Endothelial cell of umbilical vein (primary cell): Measurements from ENCODE around the gene INCENP. TPM values are rescaled to one million over a fixed set of nuclear protein-coding genes. Genes with fewer than 3 reads are reported as not detected.

Experiments
- BruUV-seq: library from RNA; stranded (reverse); fragments of 400-500 nt; replicated peaks from 2 replicates; lab custom pipeline; 2021; lab: Mats Ljungman, UMichigan
- CTCF ChIA-PET: fragments of 300-600, 350-600 bp; sonication (Branson Sonifier 250); formaldehyde crosslinking; loops from one replicate; lab custom pipeline; 2021; ENCODE audit warnings: antibody characterized with exemption, inconsistent platforms; lab: Charles Lee
- POLR2A ChIA-PET: fragments of 300-600, 350-600 bp; sonication (Branson Sonifier 250); formaldehyde crosslinking; loops from one replicate; lab custom pipeline; 2021; ENCODE audit warnings: antibody characterized with exemption, inconsistent platforms; lab: Charles Lee
- DNase-seq: peaks from one replicate; pipeline ENCODE4 v3.0.0-alpha.2; 2011; ENCODE audit warnings: low read depth, low spot score
- FAIRE-seq: peaks from 2 replicates; lab custom pipeline; 2011; peaks lifted over from hg19 to GRCh38; lab: Jason Lieb, UNC
- H2AFZ ChIP-seq: 2 replicates; pipeline ENCODE4 v1.6.0; 2012; ENCODE audit warnings: low read depth, low read length, control low read depth, inconsistent platforms
- H3K27ac ChIP-seq: 2 replicates; pipeline ENCODE4 v1.5.1; 2011; ENCODE audit warnings: low read depth, mild to moderate bottlenecking, control low read depth, low read length, moderate library complexity; ENCODE audit not compliant: insufficient read depth
- H3K27me3 ChIP-seq, 2 experiments: 2 replicates each; pipeline versions ENCODE4 v1.6.0 to v1.6.1; 2011; ENCODE audit warnings: low read length in 2 of 2, mixed read lengths in 1 of 2; ENCODE audit not compliant: control insufficient read depth in 2 of 2, insufficient read depth in 2 of 2
- H3K36me3 ChIP-seq, 2 experiments: 2 replicates in 1 of 2; 3 replicates in 1 of 2; pipeline ENCODE4 v1.5.1; 2011; ENCODE audit warnings: low read length in 2 of 2, mild to moderate bottlenecking in 1 of 2, moderate library complexity in 1 of 2; ENCODE audit not compliant: control insufficient read depth in 2 of 2, insufficient read depth in 2 of 2; ENCODE audit errors: extremely low read depth in 1 of 2
- H3K4me1 ChIP-seq: 3 replicates; pipeline ENCODE4 v1.5.1; 2011; ENCODE audit warnings: mild to moderate bottlenecking, low read length; ENCODE audit not compliant: control insufficient read depth, insufficient read depth; ENCODE audit errors: extremely low read depth
- H3K4me2 ChIP-seq: 2 replicates; pipeline ENCODE4 v1.6.1; 2011; ENCODE audit warnings: low read length, control low read depth, mixed read lengths; ENCODE audit not compliant: insufficient read depth
- H3K4me3 ChIP-seq, 3 experiments: fragments of 200-600 bp in 1 of 3; sonication (generic), shearing (Covaris generic) in 1 of 3; replicated peaks in 1 of 3; 2 replicates each; pipeline ENCODE4 v1.5.1; 2011 to 2016; ENCODE audit warnings: control low read depth in 3 of 3, low read length in 3 of 3, mild to moderate bottlenecking in 2 of 3, inconsistent platforms in 1 of 3, low read depth in 1 of 3, moderate library complexity in 1 of 3; ENCODE audit not compliant: insufficient read depth in 1 of 3
- H3K79me2 ChIP-seq: 2 replicates; pipeline ENCODE4 v1.6.0; 2012; ENCODE audit warnings: low read length, inconsistent platforms; ENCODE audit not compliant: control insufficient read depth, insufficient read depth
- H3K9ac ChIP-seq: replicated peaks from 2 replicates; pipeline ENCODE3; 2011; ENCODE audit warnings: low read length, control low read depth; ENCODE audit not compliant: insufficient read depth; ENCODE audit errors: extremely low read depth
- H3K9me1 ChIP-seq: replicated peaks from 3 replicates; pipeline ENCODE4 v1.6.0; 2011; ENCODE audit warnings: mild to moderate bottlenecking, low read length; ENCODE audit not compliant: control insufficient read depth, insufficient read depth; ENCODE audit errors: extremely low read depth
- H3K9me3 ChIP-seq: replicated peaks from 2 replicates; pipeline ENCODE4 v1.5.1; 2012; ENCODE audit warnings: low read length, inconsistent platforms; ENCODE audit not compliant: control insufficient read depth, insufficient read depth
- H4K20me1 ChIP-seq: replicated peaks from 2 replicates; pipeline ENCODE3; 2011; ENCODE audit warnings: mild to moderate bottlenecking, low read length; ENCODE audit not compliant: control insufficient read depth, insufficient read depth; ENCODE audit errors: extremely low read depth
- CTCF ChIP-seq, 2 donors: IDR thresholded peaks; 1 replicate in 1 of 2; 2 replicates in 1 of 2; pipeline ENCODE4 v1.5.1; 2011; ENCODE audit warnings: low read length in 2 of 2, mild to moderate bottlenecking in 2 of 2, moderate library complexity in 2 of 2, control low read depth in 1 of 2, inconsistent platforms in 1 of 2, low read depth in 1 of 2; ENCODE audit not compliant: insufficient read depth in 1 of 2; ENCODE audit errors: extremely low read depth in 1 of 2
- EZH2 ChIP-seq: IDR thresholded peaks from 2 replicates; pipeline ENCODE4 v1.6.1; 2012; ENCODE audit warnings: borderline replicate concordance, low read depth, mild to moderate bottlenecking, moderate library complexity, low read length, inconsistent platforms; ENCODE audit not compliant: severe bottlenecking
- FOS ChIP-seq: IDR thresholded peaks from 2 replicates; pipeline ENCODE4 v1.6.1; 2011; ENCODE audit warnings: mild to moderate bottlenecking, low read length, moderate library complexity, borderline replicate concordance; ENCODE audit not compliant: insufficient read depth
- GATA2 ChIP-seq: IDR thresholded peaks from 2 replicates; pipeline ENCODE4 v1.7.0; 2011; ENCODE audit warnings: low read depth, mild to moderate bottlenecking, moderate library complexity, mixed read lengths, low read length; ENCODE audit not compliant: insufficient read length, insufficient read depth
- JUN ChIP-seq: IDR thresholded peaks from 2 replicates; pipeline ENCODE4 v1.6.1; 2011; ENCODE audit warnings: borderline replicate concordance, low read depth; ENCODE audit not compliant: insufficient read length, insufficient read depth
- MYC ChIP-seq: IDR thresholded peaks from one replicate; pipeline ENCODE4 v1.6.1; 2011; ENCODE audit warnings: mild to moderate bottlenecking, low read depth, low read length
- POLR2A ChIP-seq: IDR thresholded peaks from 2 replicates; pipeline ENCODE4 v1.6.1; 2012; ENCODE audit warnings: low read depth, mild to moderate bottlenecking, control low read depth, low read length
- POLR2AphosphoS5 ChIP-seq: IDR thresholded peaks from 2 replicates; pipeline ENCODE4 v1.6.1; 2012; ENCODE audit warnings: low read depth, mild to moderate bottlenecking, control low read depth, low read length, moderate library complexity; ENCODE audit not compliant: insufficient read depth
- dilution Hi-C: fragments of 300-500 bp; cut with MboI; formaldehyde crosslinking; loops from one replicate; pipeline ENCODE4 v1.15.0; 2019; ENCODE audit warnings: low sequenced_read_pairs; ENCODE audit not compliant: extremely low pct_ligation_motif_present
- intact Hi-C: fragments of 100-400 bp; cut with micrococcal nuclease; formaldehyde crosslinking; loops from one replicate; pipeline ENCODE4 v1.10.0; 2022
- polyA plus RNA-seq, 4 experiments: library from polyadenylated mRNA; depleted of rRNA in 3 of 4; stranded (reverse) in 3 of 4; unstranded in 1 of 4; fragments of >200 nt; gene quantifications; 2 replicates each; pipeline versions ENCODE4 v1.2.1 to v1.2.3, GENCODE V29; 2011 to 2012; ENCODE audit warnings: missing spikeins in 1 of 4
- total RNA-seq: library from RNA; stranded (reverse); gene quantifications from 2 replicates; pipeline ENCODE4 v1.2.3, GENCODE V29; 2021
- TF ChIP-seq, protein P1 (sequence below): IDR thresholded peaks from 2 replicates; pipeline ENCODE4 v1.6.1; 2011; ENCODE audit not compliant: insufficient read depth, insufficient read length

The INCENP gene
- total and polyA plus RNA-seq, 2 donors (not counting 3 experiments of a cell fraction or from before 2014, with no cell fraction given) = 22.9 to 86.8 TPM

DNA sequence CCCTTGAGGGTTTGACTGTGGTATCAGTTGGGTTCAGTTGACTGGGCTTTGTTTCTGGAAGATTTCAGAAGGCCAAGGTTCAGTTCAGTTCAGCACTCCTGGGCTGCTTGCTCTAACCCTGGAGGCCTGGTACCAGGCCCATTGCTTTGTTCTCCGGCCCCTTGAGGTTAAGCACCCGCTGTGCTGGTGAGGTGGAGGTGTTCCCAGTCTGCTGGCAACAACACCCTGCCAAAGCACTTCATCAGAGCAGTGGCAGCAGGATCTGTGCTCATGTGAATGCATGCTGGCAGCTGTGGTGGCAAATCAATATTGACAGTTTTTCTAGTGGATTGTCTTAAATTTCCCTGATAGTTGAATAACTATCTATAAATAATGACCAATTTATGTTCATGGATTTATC, 62.4 kb downstream of the INCENP start:
- H3K27ac ChIP-seq = no peak overlapping the region
- no peaks in the 10 kb centered on the region for H3K4me1 ChIP-seq
- DNase-seq (no peak), FAIRE-seq (no peak)
- H3K9me3 ChIP-seq = no peaks in the 10 kb centered on the region
- H3K36me3 ChIP-seq = no peaks in the 10 kb centered on the region
- no peak overlapping the region for H3K9ac ChIP-seq
- no TSS peak for BruUV-seq
- H3K27me3 ChIP-seq = peaks cover 12 to 16% of the 10 kb centered on the region in 2 experiments
- ChIA-PET CTCF (no interaction called here), POLR2A (no interaction called here)
- H2AFZ ChIP-seq = no peak overlapping the region
- intact Hi-C loops = no loop called here
- TF ChIP-seq GATA2 (no peak), FOS (no peak), POLR2A (no peak), EZH2 (no peak)
- H3K4me2 ChIP-seq = no peak overlapping the region
- dilution Hi-C loops = no loop called here
- H4K20me1 ChIP-seq = no peaks in the 10 kb centered on the region
- no peaks in the 10 kb centered on the region for H3K79me2 ChIP-seq
- H3K9me1 ChIP-seq = no peaks in the 10 kb centered on the region
- H3K4me3 ChIP-seq = no peak overlapping the region

GRCh38 chr11:62190011-62190410, 66.2 kb downstream of the INCENP start, which contains the start of gene SCGB1D1:
TSS of gene SCGB1D1 (plus strand) at chr11:62190216. CDS start at chr11:62190285, 69 bp downstream.
- CTCF ChIA-PET = interaction anchor here (1.3 to 1.5 kb wide), 2 partner anchors 18 kb away, joined by 3 to 5 read pairs; no protein-coding TSS in a partner anchor
- peaks cover 8 to 16% of the 10 kb centered on the region in 2 experiments for H3K27me3 ChIP-seq
- intact Hi-C loops (no loop called here), dilution Hi-C loops (no loop called here)
- H2AFZ ChIP-seq = no peak within 1 kb of the TSS
- BruUV-seq = no TSS peak
- POLR2A ChIA-PET = no interaction called here
- FAIRE-seq = no peak
- no peaks in the 10 kb centered on the region for H4K20me1 ChIP-seq
- no peak within 1 kb of the TSS for H3K4me3 ChIP-seq
- H3K9me3 ChIP-seq = no peaks in the 10 kb centered on the region
- H3K9me1 ChIP-seq = no peaks in the 10 kb centered on the region
- no peak for TF ChIP-seq FOS
- no peak for TF ChIP-seq JUN
- TF ChIP-seq, protein P1, sequence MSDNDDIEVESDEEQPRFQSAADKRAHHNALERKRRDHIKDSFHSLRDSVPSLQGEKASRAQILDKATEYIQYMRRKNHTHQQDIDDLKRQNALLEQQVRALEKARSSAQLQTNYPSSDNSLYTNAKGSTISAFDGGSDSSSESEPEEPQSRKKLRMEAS = no peak
- TF ChIP-seq GATA2 = no peak
- no peak for TF ChIP-seq MYC
- no peak for TF ChIP-seq EZH2
- no peak for TF ChIP-seq CTCF (IDR thresholded peaks at IDR 0.05; ENCODE audit: extremely low read depth in 1 of 2, insufficient read depth in 1 of 2, low read depth in 1 of 2, low read length in 2 of 2)
- TF ChIP-seq POLR2A = no peak
- TF ChIP-seq POLR2AphosphoS5 = no peak
- no peak within 1 kb of the TSS for H3K4me2 ChIP-seq
- DNase-seq = no peak
- H3K36me3 ChIP-seq = no peaks in the 10 kb centered on the region
- H3K79me2 ChIP-seq = no peaks in the 10 kb centered on the region
- no peak within 1 kb of the TSS for H3K9ac ChIP-seq
- H3K4me1 ChIP-seq = no peaks in the 10 kb centered on the region
- no peak within 1 kb of the TSS for H3K27ac ChIP-seq
